B cell (primary cell): Measurements from ENCODE around the gene TPMT. TPM values are rescaled to one million over a fixed set of nuclear protein-coding genes. Genes with fewer than 3 reads are reported as not detected.

ENCODE experiments used
- ATAC-seq: fragments of 200-7000 bp; cut with Tn5 transposase; one replicate; pipeline ENCODE4 v1.10.0; 2021; ENCODE audit warnings: low read depth, mild to moderate bottlenecking, moderate number of reproducible peaks, moderate library complexity
- CTCF ChIA-PET: fragments of 350-600 bp; sonication (Branson Sonifier 250); formaldehyde crosslinking; loops from one replicate; lab custom pipeline; 2021; ENCODE audit warnings: antibody characterized with exemption, inconsistent platforms; lab: Charles Lee
- POLR2A ChIA-PET: fragments of 350-600 bp; sonication (Branson Sonifier 250); formaldehyde crosslinking; loops from one replicate; lab custom pipeline; 2021; ENCODE audit warnings: antibody characterized with exemption; lab: Charles Lee
- DNase-seq: peaks from one replicate; pipeline ENCODE4 v3.0.0; 2013
- H2AFZ ChIP-seq: 2 replicates; pipeline ENCODE4 v1.6.1; 2012; ENCODE audit warnings: mild to moderate bottlenecking, low read depth, low read length; ENCODE audit not compliant: insufficient read depth, poor library complexity, severe bottlenecking
- H3K27ac ChIP-seq, 2 donors: 1 replicate in 1 of 2; 2 replicates in 1 of 2; pipeline ENCODE4 v1.5.1; 2012 to 2013; ENCODE audit warnings: low read length in 2 of 2, mild to moderate bottlenecking in 2 of 2, moderate library complexity in 1 of 2
- H3K27me3 ChIP-seq, 4 experiments: fragments of 200-600 bp in 1 of 4; sonication (generic) in 1 of 4; replicated peaks in 1 of 4; 1 replicate in 2 of 4; 2 replicates in 2 of 4; pipeline versions ENCODE4 v1.6.1 to v1.7.0; 2013 to 2016; ENCODE audit warnings: low read length in 3 of 4, mild to moderate bottlenecking in 2 of 4, mixed read lengths in 1 of 4, moderate library complexity in 1 of 4; ENCODE audit not compliant: insufficient read depth in 4 of 4, control insufficient read depth in 3 of 4; ENCODE audit errors: control extremely low read depth in 1 of 4
- H3K36me3 ChIP-seq, 2 experiments: replicated peaks in 1 of 2; 1 replicate in 1 of 2; 2 replicates in 1 of 2; pipeline versions ENCODE4 v1.6.1 to v1.7.1; 2013; ENCODE audit warnings: low read length in 1 of 2; ENCODE audit not compliant: insufficient read depth in 2 of 2, control insufficient read depth in 1 of 2; ENCODE audit errors: control extremely low read depth in 1 of 2, extremely low read depth in 1 of 2
- H3K4me1 ChIP-seq, 2 donors: fragments of 200-600 bp in 1 of 2; sonication (generic) in 1 of 2; 1 replicate in 1 of 2; 2 replicates in 1 of 2; pipeline versions ENCODE4 v1.5.1 to v1.6.1; 2013 to 2017; ENCODE audit warnings: low read length in 2 of 2; ENCODE audit not compliant: control insufficient read depth in 2 of 2, insufficient read depth in 2 of 2
- H3K4me2 ChIP-seq: replicated peaks from 2 replicates; pipeline ENCODE3; 2012; ENCODE audit warnings: mild to moderate bottlenecking, low read depth, low read length; ENCODE audit not compliant: poor library complexity, severe bottlenecking
- H3K4me3 ChIP-seq, 5 experiments: fragments of 200-600 bp in 1 of 5; sonication (generic) in 1 of 5; 1 replicate in 3 of 5; 2 replicates in 2 of 5; pipeline versions ENCODE4 v1.5.1 to v1.7.0; 2011 to 2016; ENCODE audit warnings: low read length in 4 of 5, mild to moderate bottlenecking in 4 of 5, low read depth in 2 of 5, control low read depth in 1 of 5, moderate library complexity in 1 of 5; ENCODE audit not compliant: insufficient read depth in 1 of 5; ENCODE audit errors: control extremely low read depth in 1 of 5, extremely low read depth in 1 of 5
- H3K79me2 ChIP-seq: fragments of 200-600 bp; sonication (generic); one replicate; pipeline ENCODE4 v1.6.0; 2016; ENCODE audit warnings: low read length; ENCODE audit not compliant: control insufficient read depth, insufficient read depth
- H3K9ac ChIP-seq: fragments of 200-600 bp; sonication (generic); 2 replicates; pipeline ENCODE4 v1.6.1; 2017; ENCODE audit warnings: mild to moderate bottlenecking, low read length, moderate library complexity
- H3K9me3 ChIP-seq, 3 donors: one replicate each; pipeline versions ENCODE4 v1.6.1 to v1.7.1; 2013; ENCODE audit warnings: low read length in 2 of 3; ENCODE audit not compliant: control insufficient read depth in 2 of 3, insufficient read depth in 1 of 3; ENCODE audit errors: control extremely low read depth in 1 of 3
- H4K20me1 ChIP-seq: 2 replicates; pipeline ENCODE4 v1.6.0; 2012; ENCODE audit warnings: mild to moderate bottlenecking, low read length; ENCODE audit not compliant: insufficient read depth, control insufficient read depth, poor library complexity, severe bottlenecking
- H3K27ac Mint-ChIP-seq: one replicate; pipeline ENCODE4 v1.8.0; 2021; ENCODE audit warnings: mixed read lengths
- H3K27me3 Mint-ChIP-seq: one replicate; pipeline ENCODE4 v1.8.0; 2021; ENCODE audit warnings: mixed read lengths
- H3K4me1 Mint-ChIP-seq: one replicate; pipeline ENCODE4 v1.8.0; 2021; ENCODE audit warnings: mixed read lengths
- H3K4me3 Mint-ChIP-seq: one replicate; pipeline ENCODE4 v1.8.0; 2021; ENCODE audit warnings: mixed read lengths
- H3K9me3 Mint-ChIP-seq: one replicate; pipeline ENCODE4 v1.8.0; 2022; ENCODE audit warnings: mixed read lengths; ENCODE audit not compliant: insufficient read depth
- EZH2 ChIP-seq: IDR thresholded peaks from 2 replicates; pipeline ENCODE4 v1.6.1; 2012; ENCODE audit warnings: borderline replicate concordance, low read depth, mild to moderate bottlenecking, moderate library complexity, low read length; ENCODE audit not compliant: insufficient read depth, poor library complexity, severe bottlenecking
- WGBS: methylation state at CpG from one replicate; pipeline ENCODE4 v1.1.5; 2013; ENCODE audit warnings: missing lambda C conversion rate; ENCODE audit not compliant: insufficient coverage; 5-methylcytosine and 5-hydroxymethylcytosine counted together
- intact Hi-C: fragments of 100-400 bp; cut with micrococcal nuclease; formaldehyde crosslinking; loops from one replicate; pipeline ENCODE4 v1.10.0; 2022
- polyA plus RNA-seq: library from polyadenylated mRNA; depleted of rRNA; stranded (reverse); fragments of >200 nt; gene quantifications from 2 replicates; pipeline ENCODE4 v1.2.3, GENCODE V29; 2012
- total RNA-seq, 2 donors: library from RNA; stranded (reverse); fragments of 120-200 nt in 1 of 2; gene quantifications; 1 replicate in 1 of 2; 2 replicates in 1 of 2; pipeline versions ENCODE4 v1.2.3 to v1.2.4, GENCODE V29; 2013 to 2022
- TF ChIP-seq, protein P1 (sequence below): fragments of 200-600 bp; IDR thresholded peaks from one replicate; pipeline ENCODE4 v1.8.0; 2022; ENCODE audit warnings: antibody characterized with exemption, mild to moderate bottlenecking

TPMT gene
- total and polyA plus RNA-seq, 2 donors (not counting 1 experiment from before 2014, with no cell fraction given) = 1.9 to 2.5 TPM

DNA sequence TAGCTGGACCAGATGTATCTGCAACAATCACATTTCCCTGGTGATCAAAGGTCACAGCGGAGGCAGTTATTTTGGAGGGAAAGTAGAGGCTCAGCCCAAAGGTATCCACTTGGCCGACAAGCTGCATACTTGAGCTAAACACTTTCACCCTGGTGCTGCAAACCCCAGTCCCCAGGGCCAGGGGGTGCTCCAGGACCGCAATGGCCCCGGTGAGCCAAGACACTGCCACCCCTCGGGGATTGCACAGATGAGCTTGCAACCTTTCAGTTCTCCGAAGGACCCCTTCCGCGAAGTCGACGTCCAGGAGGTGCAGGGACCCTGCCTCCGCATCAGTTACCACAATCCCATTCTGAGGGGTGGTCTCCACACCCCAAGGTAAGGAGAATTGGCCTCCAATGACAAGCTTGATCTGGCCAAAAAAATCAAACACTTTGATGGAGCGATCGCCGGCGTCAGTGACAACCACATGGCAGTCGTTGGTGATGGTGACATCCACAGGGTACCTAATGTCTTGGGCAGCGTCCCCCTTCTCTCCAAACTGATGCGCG, 33.2 kb downstream of the TPMT start:
- peak overlapping the region in 3 of 5 experiments; percentile 57 to 62 (median 61) for H3K4me3 ChIP-seq
- H2AFZ ChIP-seq = peak overlapping the region; percentile 83

DNA sequence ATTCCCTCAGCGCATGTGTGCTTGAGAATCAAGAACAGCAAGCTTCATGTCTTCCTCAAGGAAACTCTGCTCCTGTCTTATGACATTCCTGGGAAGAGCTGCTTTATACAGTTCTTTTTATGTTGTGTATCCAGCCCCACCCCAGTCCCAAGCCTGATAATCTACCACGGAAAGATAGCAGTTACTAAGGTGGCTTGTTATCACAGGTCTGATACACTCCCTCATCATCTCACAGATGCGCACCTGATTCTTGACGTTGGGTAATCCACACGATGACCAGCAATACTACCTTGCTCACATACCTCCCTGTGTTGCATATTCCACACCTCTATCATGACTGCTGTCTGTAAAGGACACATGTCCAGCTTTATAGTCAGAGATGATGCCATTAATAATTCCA, 35.6 kb downstream of the TPMT start:
- Mint-ChIP-seq H3K4me1 (peaks cover 16% of the 10 kb centered on the region), H3K27ac (no peak overlapping the region), H3K27me3 (peaks cover 3% of the 10 kb centered on the region), H3K4me3 (no peak overlapping the region), H3K9me3 (no peaks in the 10 kb centered on the region)
- H3K4me2 ChIP-seq = no peak overlapping the region
- DNase-seq (no peak), ATAC-seq (no peak)
- no peak overlapping the region for H3K9ac ChIP-seq
- no peaks in the 10 kb centered on the region for H3K36me3 ChIP-seq
- TF ChIP-seq, protein P1, sequence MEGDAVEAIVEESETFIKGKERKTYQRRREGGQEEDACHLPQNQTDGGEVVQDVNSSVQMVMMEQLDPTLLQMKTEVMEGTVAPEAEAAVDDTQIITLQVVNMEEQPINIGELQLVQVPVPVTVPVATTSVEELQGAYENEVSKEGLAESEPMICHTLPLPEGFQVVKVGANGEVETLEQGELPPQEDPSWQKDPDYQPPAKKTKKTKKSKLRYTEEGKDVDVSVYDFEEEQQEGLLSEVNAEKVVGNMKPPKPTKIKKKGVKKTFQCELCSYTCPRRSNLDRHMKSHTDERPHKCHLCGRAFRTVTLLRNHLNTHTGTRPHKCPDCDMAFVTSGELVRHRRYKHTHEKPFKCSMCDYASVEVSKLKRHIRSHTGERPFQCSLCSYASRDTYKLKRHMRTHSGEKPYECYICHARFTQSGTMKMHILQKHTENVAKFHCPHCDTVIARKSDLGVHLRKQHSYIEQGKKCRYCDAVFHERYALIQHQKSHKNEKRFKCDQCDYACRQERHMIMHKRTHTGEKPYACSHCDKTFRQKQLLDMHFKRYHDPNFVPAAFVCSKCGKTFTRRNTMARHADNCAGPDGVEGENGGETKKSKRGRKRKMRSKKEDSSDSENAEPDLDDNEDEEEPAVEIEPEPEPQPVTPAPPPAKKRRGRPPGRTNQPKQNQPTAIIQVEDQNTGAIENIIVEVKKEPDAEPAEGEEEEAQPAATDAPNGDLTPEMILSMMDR = no peak
- no peak for TF ChIP-seq EZH2
- H3K4me1 ChIP-seq = peaks cover 0 to 14% of the 10 kb centered on the region in 2 donors
- no peak overlapping the region for H3K27ac ChIP-seq
- no peak overlapping the region for H2AFZ ChIP-seq
- no peak overlapping the region for H3K4me3 ChIP-seq
- ChIA-PET POLR2A (no interaction called here), CTCF (interaction anchor here (0.8 kb wide), 1 partner anchor 444 kb away, joined by 4 read pairs; no protein-coding TSS in a partner anchor)
- H3K9me3 ChIP-seq = peaks cover 0 to 18% (median 0%) of the 10 kb centered on the region in 3 donors
- WGBS = 100% methylated on average over 3 of the region's 5 CpGs
- no peaks in the 10 kb centered on the region for H3K79me2 ChIP-seq
- H4K20me1 ChIP-seq = no peaks in the 10 kb centered on the region
- H3K27me3 ChIP-seq = no peaks in the 10 kb centered on the region
- intact Hi-C loops = no loop called here

More for the DNA sequence above, 33.2 kb downstream of the TPMT start:
- Histone ChIP-seq H3K9me3 (peaks cover 0 to 18% (median 0%) of the 10 kb centered on the region in 3 donors), H3K4me1 (peaks cover 0 to 14% of the 10 kb centered on the region in 2 donors), H3K4me2 (peak overlapping the region; percentile 84), H3K27ac (no peak overlapping the region), H3K36me3 (no peaks in the 10 kb centered on the region), H3K9ac (peak overlapping the region; percentile 52), H4K20me1 (no peaks in the 10 kb centered on the region), H3K79me2 (no peaks in the 10 kb centered on the region), H3K27me3 (no peaks in the 10 kb centered on the region)
- Mint-ChIP-seq H3K4me1 (peaks cover 16% of the 10 kb centered on the region), H3K9me3 (no peaks in the 10 kb centered on the region), H3K27me3 (peaks cover 6% of the 10 kb centered on the region), H3K4me3 (peak overlapping the region; percentile 93), H3K27ac (no peak overlapping the region)
- ChIA-PET CTCF (interaction anchor here (0.6 to 3.6 kb wide), 12 partner anchors 12 to 420 kb away, joined by 3 to 23 read pairs (median 4); partner anchors contain the start of genes KDM1B and TPMT), POLR2A (interaction anchor here (0.5 to 0.6 kb wide), 2 partner anchors 34 to 418 kb away, joined by 3 read pairs; no protein-coding TSS in a partner anchor)
- intact Hi-C loops = loop anchor here (1.0 to 5.0 kb wide), 4 partner anchors 34 to 964 kb away; partner anchors contain the start of genes KDM1B and TPMT
- WGBS = 91% methylated on average over 19 of the region's 19 CpGs
- DNase-seq (peak; percentile 21), ATAC-seq (no peak)
- no peak for TF ChIP-seq EZH2
- TF ChIP-seq, protein P1 = no peak
